ENCODE results near the gene CACNB4.

DNA sequence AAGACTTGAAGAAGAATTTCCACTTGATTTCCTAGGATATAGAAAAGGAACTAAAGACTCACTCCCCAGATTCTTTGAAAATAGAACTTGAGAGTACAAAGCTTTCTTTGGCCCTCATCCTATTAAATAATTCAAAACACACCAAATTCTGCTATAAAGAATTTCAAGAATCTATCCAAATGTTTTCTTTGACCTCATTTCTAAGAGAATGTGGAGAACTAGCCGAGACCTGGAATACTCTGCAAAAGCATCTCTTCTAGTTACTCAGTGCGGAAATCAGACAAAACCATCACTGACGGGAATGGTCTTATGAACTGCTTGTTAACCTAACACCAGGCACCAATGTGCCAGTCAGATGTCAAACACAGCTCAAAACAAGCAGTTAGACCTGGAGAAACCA is 226.4 kb downstream of the CACNB4 start:
- TF ChIP-seq JUND (IDR thresholded peaks at IDR 0.05; ENCODE audit: low read depth, low read length), result no peak
- TF ChIP-seq, protein P1, sequence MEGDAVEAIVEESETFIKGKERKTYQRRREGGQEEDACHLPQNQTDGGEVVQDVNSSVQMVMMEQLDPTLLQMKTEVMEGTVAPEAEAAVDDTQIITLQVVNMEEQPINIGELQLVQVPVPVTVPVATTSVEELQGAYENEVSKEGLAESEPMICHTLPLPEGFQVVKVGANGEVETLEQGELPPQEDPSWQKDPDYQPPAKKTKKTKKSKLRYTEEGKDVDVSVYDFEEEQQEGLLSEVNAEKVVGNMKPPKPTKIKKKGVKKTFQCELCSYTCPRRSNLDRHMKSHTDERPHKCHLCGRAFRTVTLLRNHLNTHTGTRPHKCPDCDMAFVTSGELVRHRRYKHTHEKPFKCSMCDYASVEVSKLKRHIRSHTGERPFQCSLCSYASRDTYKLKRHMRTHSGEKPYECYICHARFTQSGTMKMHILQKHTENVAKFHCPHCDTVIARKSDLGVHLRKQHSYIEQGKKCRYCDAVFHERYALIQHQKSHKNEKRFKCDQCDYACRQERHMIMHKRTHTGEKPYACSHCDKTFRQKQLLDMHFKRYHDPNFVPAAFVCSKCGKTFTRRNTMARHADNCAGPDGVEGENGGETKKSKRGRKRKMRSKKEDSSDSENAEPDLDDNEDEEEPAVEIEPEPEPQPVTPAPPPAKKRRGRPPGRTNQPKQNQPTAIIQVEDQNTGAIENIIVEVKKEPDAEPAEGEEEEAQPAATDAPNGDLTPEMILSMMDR (IDR thresholded peaks at IDR 0.05 in 2 of 3, conservative IDR thresholded peaks at IDR 0.05 in 1 of 3; ENCODE audit: control insufficient read depth in 2 of 3, extremely low read depth in 1 of 3, insufficient read depth in 1 of 3, low read depth in 3 of 3, low read length in 3 of 3), result no peak
